Ishikawa (cell line): ENCODE results near the gene ARRDC5.

Source experiments
- CEBPB ChIP-seq: IDR thresholded peaks from 2 replicates; pipeline ENCODE4 v1.6.1; 2012
- CREB1 ChIP-seq: IDR thresholded peaks from 2 replicates; pipeline ENCODE4 v1.6.1; 2012; ENCODE audit warnings: low read depth
- EGR1 ChIP-seq: IDR thresholded peaks from 2 replicates; pipeline ENCODE4 v1.6.1; 2012
- EP300 ChIP-seq: IDR thresholded peaks from 2 replicates; pipeline ENCODE4 v1.6.1; 2012; ENCODE audit warnings: borderline replicate concordance
- FOXM1 ChIP-seq: IDR thresholded peaks from 2 replicates; pipeline ENCODE4 v1.6.1; 2012; ENCODE audit warnings: low read depth, borderline replicate concordance
- NFIC ChIP-seq: IDR thresholded peaks from 2 replicates; pipeline ENCODE4 v1.6.1; 2012
- RAD21 ChIP-seq: IDR thresholded peaks from 2 replicates; pipeline ENCODE4 v1.6.1; 2012; ENCODE audit warnings: low read depth
- TAF1 ChIP-seq: IDR thresholded peaks from 2 replicates; pipeline ENCODE4 v1.6.1; 2012; ENCODE audit warnings: low read depth, mild to moderate bottlenecking
- TCF12 ChIP-seq: IDR thresholded peaks from 2 replicates; pipeline ENCODE4 v1.6.1; 2012; ENCODE audit warnings: low read depth
- TEAD4 ChIP-seq: IDR thresholded peaks from 2 replicates; pipeline ENCODE4 v1.6.1; 2012
- YY1 ChIP-seq: IDR thresholded peaks from 2 replicates; pipeline ENCODE4 v1.6.1; 2012; ENCODE audit warnings: low read depth
- ZBTB7A ChIP-seq: IDR thresholded peaks from 2 replicates; pipeline ENCODE4 v1.6.1; 2012; ENCODE audit warnings: low read depth
- TF ChIP-seq, protein P1 (sequence below): IDR thresholded peaks from 2 replicates; pipeline ENCODE4 v1.6.1; 2012
- TF ChIP-seq, protein P2 (sequence below): IDR thresholded peaks from 2 replicates; pipeline ENCODE4 v1.6.1; 2012; ENCODE audit warnings: low read depth, mild to moderate bottlenecking
- TF ChIP-seq, protein P3 (sequence below): IDR thresholded peaks from 2 replicates; pipeline ENCODE4 v1.6.1; 2012

ARRDC5 gene

DNA sequence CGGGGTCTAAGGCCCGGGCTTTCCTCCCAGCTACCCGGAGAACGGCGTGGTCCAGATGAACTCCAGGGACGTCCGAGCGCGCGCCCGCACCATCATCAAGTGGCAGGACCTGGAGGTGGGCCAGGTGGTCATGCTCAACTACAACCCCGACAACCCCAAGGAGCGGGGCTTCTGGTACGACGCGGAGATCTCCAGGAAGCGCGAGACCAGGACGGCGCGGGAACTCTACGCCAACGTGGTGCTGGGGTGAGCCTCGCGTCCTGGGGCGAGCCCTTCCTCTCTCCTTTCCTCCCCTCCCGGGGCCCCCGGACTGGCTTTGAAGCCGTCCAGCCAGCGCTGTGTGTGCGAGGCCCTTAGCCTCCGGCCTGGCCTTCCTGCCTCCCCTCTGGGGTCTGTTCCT is 30.0 kb upstream of the ARRDC5 start:
- no peak for TF ChIP-seq CREB1
- TF ChIP-seq, protein P1, sequence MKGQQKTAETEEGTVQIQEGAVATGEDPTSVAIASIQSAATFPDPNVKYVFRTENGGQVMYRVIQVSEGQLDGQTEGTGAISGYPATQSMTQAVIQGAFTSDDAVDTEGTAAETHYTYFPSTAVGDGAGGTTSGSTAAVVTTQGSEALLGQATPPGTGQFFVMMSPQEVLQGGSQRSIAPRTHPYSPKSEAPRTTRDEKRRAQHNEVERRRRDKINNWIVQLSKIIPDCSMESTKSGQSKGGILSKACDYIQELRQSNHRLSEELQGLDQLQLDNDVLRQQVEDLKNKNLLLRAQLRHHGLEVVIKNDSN = no peak

DNA sequence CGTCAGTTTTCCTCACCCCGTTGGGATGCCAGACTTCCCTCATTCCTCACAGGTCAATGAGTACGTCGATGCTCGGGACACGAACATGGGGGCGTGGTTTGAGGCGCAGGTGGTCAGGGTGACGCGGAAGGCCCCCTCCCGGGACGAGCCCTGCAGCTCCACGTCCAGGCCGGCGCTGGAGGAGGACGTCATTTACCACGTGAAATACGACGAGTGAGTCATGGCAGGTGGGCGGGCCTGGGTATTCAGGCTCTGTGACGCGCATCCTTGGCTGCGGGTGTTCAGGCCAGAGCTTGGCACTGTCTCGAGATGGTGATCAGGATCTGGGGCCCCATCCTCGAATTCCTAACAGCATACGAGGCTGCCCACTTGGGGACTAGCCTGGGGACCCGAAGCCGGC is 28.0 kb upstream of the ARRDC5 start:
- TF ChIP-seq CREB1 = no peak

DNA sequence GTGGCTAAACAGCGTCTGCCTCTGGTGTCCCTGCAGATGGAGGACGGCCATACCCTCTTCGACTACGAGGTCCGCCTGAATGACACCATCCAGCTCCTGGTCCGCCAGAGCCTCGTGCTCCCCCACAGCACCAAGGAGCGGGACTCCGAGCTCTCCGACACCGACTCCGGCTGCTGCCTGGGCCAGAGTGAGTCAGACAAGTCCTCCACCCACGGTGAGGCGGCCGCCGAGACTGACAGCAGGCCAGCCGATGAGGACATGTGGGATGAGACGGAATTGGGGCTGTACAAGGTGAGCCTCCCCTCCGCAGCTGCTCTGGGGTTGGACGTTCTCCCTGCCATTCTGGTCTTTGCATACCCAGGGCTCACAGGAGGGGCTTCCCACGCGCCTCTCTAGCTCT is 26.5 kb upstream of the ARRDC5 start:
- no peak for TF ChIP-seq RAD21
- no peak for TF ChIP-seq CREB1
- no peak for TF ChIP-seq YY1
- TF ChIP-seq EP300 = no peak
- TF ChIP-seq, protein P2, sequence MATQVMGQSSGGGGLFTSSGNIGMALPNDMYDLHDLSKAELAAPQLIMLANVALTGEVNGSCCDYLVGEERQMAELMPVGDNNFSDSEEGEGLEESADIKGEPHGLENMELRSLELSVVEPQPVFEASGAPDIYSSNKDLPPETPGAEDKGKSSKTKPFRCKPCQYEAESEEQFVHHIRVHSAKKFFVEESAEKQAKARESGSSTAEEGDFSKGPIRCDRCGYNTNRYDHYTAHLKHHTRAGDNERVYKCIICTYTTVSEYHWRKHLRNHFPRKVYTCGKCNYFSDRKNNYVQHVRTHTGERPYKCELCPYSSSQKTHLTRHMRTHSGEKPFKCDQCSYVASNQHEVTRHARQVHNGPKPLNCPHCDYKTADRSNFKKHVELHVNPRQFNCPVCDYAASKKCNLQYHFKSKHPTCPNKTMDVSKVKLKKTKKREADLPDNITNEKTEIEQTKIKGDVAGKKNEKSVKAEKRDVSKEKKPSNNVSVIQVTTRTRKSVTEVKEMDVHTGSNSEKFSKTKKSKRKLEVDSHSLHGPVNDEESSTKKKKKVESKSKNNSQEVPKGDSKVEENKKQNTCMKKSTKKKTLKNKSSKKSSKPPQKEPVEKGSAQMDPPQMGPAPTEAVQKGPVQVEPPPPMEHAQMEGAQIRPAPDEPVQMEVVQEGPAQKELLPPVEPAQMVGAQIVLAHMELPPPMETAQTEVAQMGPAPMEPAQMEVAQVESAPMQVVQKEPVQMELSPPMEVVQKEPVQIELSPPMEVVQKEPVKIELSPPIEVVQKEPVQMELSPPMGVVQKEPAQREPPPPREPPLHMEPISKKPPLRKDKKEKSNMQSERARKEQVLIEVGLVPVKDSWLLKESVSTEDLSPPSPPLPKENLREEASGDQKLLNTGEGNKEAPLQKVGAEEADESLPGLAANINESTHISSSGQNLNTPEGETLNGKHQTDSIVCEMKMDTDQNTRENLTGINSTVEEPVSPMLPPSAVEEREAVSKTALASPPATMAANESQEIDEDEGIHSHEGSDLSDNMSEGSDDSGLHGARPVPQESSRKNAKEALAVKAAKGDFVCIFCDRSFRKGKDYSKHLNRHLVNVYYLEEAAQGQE = no peak
- TF ChIP-seq NFIC = no peak
- no peak for TF ChIP-seq CEBPB
- TF ChIP-seq TCF12 = no peak
- no peak for TF ChIP-seq ZBTB7A
- TF ChIP-seq EGR1 = no peak
- TF ChIP-seq, protein P1 = no peak
- no peak for TF ChIP-seq TAF1
- TF ChIP-seq FOXM1 = no peak
- TF ChIP-seq, protein P3, sequence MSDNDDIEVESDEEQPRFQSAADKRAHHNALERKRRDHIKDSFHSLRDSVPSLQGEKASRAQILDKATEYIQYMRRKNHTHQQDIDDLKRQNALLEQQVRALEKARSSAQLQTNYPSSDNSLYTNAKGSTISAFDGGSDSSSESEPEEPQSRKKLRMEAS = no peak
- TF ChIP-seq TEAD4 = no peak

DNA sequence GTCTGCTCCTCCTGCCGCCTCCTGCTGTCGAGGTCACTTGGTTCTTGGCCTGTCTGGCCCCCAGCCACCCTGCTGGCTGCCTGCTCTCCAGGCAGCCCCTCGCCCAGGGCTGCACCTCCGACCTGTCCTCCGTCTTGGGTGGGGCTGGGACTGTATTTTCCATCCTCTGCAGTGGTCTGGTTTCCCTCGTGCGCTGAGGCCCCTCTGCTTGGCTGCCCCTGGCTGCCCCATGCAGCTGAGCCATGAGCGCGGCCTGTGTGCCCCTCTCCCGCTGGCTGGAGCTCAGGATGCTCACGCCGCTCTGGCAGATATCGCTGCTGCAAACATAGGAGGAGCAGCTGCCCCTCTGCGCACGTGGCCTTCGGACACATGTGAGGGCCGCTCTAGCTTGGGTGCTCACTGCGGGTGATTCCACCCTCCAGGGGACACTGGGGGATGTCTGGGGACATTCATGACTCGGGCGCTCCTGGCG is 20.6 kb upstream of the ARRDC5 start:
- TF ChIP-seq NFIC = no peak
- no peak for TF ChIP-seq CREB1
- no peak for TF ChIP-seq TCF12
- TF ChIP-seq, protein P3 = no peak
- no peak for TF ChIP-seq TAF1
- TF ChIP-seq YY1 = no peak
- TF ChIP-seq, protein P2 = no peak
- no peak for TF ChIP-seq TEAD4
- no peak for TF ChIP-seq FOXM1
- TF ChIP-seq CEBPB = no peak
- TF ChIP-seq EP300 = no peak
- no peak for TF ChIP-seq ZBTB7A
- no peak for TF ChIP-seq EGR1
- TF ChIP-seq RAD21 = no peak
- TF ChIP-seq, protein P1 = no peak

DNA sequence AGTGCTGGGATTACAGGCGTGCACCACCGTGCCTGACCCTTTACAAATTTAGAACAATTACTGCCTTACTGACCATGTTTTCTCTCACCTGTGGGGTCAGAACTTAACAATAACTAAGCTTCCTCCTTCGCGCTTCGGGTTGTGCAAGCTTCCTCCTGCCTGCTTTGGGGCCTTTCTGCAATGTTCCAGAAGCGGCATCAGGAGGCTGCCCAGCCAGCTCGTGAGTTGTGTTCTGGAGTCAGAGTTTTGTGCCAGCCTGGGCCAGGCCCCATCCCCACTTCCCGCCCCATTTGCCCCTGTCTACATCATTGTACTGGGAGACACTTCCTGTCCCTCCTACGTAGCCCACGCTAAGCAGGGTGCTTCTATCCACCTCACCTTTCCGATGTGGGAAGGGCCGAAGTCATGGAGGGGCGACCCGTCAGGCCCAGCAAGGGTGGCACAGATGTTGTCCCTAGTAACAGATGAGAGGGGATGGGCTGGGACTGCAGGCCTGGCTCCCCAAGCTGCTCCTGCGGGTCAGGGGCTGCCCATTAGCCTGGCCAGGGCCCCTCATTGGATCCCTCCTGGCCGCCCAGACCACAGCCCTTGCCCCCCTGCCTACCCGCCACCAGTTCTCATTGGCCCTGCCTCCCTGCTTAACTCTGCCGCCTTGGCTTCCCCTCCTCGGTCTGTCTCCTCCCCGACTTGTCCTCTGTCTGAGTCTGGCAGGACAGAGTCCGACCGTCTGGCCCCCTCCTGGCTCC is 20.0 kb upstream of the ARRDC5 start:
- TF ChIP-seq EP300 (no peak), NFIC (no peak), CREB1 (no peak), CEBPB (no peak), ZBTB7A (no peak), EGR1 (no peak), TEAD4 (no peak), FOXM1 (no peak), YY1 (no peak), RAD21 (no peak), TCF12 (no peak), TAF1 (no peak)
- TF ChIP-seq, protein P2 = no peak
- TF ChIP-seq, protein P3 = no peak
